Activated CD4-positive, alpha-beta T cell treated with anti-CD3 and anti-CD28 coated beads, Interleukin-2, amount 50 U/mL, for 4 hours (primary cell): ENCODE data around the gene MBD4.

Experiments used
- DNase-seq, 2 experiments: peaks; one replicate each; pipeline ENCODE4 v3.0.0-alpha.2; 2020

The MBD4 gene

DNA sequence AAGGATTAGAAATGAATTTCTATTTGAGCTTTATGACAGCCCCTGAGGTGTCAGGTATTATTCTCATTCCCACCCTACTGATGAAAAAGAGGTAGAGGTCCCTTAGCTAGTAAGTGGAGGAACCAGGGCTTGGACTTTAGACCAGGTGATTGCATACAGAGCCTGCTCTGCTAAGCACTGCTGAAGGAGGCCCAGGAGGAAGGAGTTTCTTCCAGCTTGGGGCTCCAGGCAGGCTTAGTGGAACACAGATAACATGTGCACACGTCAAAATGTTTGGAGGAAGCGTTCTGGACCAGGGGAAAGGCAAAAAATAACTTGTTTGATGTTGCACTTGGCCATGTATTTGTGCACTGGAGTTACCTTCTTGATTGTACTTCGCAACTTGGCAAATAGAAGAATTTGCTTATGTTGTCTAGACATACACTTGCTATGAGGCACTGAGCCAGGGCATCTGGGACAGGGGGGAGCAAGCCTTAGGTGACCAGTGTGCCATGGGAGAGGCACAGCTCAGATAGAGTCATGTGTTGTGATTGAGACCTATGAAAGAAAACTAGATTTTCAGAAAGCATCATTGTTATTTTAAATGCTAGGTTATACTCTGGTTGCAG, 22.7 kb upstream of the MBD4 start:
- no peak for DNase-seq

DNA sequence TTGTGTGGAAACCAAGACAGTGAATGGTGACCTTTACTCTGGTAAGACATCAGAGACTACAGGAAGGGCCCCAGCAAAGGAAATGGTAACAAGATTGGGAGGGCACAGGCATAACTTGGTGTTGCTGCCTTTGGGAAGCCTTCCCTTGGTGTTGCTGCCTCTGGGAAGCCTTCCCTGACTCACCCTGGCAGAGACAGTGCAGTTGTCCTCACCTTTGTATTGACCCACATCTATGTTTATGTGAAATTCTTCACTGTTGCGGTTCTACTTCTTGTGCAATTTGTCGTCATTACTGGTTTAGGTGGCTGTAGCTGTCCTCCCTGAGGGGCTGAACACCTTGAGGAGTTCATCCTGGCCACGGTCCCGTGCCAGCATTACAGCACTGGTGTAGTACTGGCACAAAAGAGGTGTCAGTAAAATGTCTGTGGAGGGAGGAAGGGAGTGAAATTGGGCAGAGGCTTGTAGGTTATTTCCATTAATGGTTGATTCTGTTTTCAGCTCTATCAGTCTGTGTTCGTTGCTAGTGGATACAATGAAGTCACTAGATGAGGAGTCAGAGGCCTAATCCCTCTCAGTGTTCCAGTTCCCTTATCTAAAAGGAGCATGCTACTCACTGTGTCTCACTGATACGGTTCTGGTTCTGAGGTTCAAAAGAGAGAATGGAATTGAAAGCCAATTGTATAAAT, 21.9 kb upstream of the MBD4 start:
- no peak for DNase-seq

DNA sequence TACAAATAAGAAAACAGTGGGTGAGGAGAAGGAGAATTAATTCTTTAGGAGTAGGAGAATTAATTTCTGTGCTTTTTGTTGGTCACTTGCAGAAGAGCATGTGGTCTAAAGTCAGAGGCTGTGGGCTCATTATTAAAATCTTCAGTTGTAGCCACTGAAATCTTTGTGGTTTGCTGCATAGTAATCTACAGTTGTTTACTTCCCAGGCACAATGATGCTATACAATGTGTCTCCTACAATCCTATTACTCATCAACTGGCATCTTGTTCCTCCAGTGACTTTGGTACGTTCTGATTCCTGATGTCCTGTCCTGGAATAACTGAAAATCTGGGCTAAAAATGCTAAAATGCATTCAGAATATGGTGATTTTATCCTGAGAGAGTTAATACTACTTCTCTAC, 21.3 kb upstream of the MBD4 start:
- no peak for DNase-seq

DNA sequence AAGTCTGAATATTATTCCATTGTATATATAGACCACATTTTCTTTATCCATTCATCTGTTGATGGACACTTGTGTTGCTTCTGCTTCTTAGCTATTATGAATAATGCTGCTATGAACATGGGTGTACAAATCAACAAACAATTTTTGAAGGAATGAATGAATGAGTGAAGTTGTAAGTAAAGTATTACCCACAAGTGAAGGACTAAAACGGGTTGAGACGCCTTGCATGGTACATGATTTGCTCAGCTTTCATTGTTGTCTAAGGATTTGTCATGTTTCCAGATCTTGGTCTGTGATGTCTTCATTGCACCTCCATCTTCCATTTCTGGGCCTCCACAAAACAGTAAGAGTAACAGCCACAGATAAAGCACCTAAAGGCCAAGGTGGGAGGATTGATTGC, 20.8 kb upstream of the MBD4 start:
- DNase-seq = no peak

DNA sequence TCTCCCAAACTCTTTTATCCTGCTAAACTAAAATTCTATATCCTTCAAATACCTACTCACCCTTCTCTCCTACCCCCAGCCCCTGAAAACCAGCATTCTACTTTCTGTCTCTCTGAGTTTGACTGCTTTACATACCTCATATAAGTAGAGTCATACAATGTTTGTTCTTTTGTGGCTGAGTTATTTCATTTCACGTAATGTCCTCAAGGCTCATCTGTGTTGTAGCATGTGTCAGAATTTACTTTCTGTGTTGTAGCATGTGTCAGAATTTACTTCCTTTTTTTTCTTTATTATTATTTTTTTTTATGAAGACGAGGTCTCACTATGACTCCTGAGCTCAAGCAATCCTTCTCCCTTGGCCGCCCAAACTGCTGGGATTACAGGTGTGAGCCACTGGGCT, 20.4 kb upstream of the MBD4 start:
- DNase-seq = no peak

DNA sequence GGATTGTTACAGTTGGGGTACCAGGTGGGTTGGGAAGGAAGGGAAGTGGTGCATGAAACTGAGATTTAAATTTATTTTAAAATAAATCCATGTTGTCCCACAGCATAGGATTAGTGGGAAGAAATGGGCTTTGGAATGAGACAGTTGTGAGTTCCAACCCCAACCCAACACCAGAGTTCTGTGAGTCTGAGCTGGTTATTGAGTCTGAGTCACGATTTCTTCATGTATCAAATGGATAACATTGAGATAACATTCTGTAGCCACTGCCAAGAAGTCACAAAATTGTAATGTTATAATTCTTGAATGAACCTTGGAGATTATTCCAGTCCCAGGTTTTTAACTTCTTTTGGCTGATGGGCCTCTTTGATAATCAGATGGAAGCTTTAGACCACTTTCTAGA, 14.0 kb upstream of the MBD4 start:
- DNase-seq = no peak

DNA sequence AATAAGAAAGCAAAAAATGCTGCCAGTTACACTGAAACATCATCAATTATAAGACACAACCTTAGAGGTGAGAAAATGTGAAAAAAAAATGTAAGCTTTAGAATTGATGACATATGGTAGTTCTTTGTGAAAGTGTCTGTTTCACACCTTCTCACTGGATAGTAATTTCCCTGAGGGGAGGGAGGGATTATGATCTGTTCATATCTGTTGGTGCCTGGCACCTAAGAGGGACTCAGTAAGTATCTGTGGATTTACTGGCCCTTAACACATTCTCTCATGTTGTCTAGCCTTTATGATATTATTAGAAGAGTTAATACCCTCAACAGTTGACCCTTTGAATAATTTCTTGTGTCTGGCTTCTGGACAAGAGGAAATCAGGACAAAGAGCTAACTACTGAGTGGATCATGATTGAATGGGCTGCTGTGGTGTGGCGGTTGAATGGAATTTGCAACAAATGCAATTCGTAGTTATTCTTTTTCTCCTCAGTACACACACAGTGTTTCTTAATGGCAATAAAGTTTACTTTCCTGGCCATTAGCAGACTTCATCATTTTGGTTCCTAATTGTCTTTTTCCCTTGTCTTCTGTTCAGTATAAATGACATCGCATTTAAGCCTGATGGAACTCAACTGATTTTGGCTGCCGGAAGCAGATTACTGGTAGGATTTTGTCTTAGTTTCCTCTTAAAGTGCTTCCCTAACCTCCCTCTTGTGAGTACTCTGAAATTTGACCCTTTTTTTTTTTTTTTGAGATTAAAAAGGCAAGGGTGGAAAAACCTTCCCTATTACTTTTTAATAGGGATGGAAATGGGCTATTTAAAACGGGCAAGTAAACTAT, 9.7 kb upstream of the MBD4 start:
- DNase-seq = no peak

DNA sequence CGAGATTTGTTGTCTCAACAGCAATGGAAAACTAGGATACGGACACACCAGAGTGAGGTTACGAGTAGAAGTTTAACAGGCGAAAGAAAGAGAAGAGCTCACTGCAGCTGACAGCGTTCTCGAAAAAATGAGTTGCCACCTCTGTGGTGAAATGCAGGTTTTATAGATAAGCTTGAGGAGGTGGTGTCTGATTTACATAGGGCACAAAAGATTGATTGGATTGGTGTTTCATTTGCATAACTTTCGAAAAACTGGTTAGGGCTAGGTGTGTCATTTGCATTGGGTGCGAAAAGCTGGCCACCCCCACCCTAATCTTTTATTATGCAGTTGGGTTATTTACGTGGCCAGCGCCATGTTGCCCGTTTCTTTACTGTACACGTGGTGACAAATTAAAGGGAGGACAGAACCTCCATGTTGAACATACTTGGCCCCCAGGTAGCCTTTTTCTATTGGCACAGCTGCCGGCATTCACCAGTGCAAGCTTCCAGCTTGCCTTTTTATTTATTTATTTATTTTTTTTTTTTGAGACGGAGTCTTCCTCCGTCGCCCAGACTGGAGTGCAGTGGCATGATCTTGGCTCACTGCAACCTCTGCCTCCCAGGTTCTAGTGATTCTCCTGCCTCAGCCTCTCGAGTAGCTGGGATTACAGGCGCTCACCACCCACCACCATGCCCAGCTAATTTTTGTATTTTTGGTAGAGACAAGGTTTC, 8.6 kb upstream of the MBD4 start:
- no peak for DNase-seq

DNA sequence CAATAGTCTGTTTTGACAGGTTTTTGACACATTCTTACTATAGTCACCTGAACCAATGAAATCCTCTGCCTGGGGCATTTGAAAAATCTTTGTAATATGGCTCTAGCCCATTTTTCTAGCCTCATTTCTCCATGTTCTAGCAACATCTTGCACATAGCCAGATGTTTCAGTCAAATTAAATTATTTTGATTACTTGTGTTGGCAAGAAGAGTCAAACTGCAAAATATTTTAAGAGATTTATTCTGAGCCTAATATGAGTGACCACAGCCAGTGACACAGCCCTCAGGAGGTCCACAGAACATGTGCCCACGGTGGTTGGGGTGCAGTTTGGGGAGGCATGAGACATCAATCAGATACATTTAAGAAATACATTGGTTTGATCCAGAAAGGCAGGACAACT, 7.2 kb upstream of the MBD4 start:
- DNase-seq = no peak

DNA sequence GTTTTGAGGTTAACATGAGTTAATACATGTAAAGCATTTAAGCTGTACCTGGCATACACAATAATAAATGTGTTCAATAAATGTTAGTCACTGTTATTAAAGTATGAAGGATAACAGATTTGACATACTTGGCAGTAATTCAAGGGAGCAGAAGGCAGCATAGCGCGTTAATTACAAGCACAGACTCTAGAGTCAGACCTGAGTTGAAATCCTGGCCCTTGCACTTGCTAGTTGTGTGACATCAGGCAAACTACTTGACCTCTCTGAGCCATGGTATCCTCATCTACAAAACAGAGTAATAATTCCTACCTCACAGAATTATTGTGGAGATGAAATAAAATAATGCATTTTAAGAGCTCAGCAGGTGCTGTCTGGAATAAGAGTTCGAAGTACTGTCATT, 5.7 kb upstream of the MBD4 start:
- DNase-seq = no peak

DNA sequence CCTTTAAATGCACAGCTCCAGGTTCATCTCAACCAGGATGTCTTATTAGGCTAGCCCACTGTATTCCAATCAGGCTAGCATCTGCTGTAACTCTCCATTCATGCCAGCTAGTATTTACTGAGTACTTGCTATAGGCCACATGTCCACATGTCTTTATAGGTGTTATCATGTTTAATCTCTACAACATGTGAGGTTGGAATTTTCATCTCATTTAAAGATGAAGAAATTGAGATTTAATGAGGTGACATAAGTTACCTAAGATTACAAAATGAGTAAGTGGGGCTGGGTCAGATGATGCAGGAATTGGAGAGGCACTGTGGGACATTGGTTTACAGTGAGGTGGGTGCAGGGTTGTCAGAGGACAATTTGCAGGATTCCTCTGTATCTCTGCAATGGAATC, 3.2 kb upstream of the MBD4 start:
- no peak for DNase-seq

DNA sequence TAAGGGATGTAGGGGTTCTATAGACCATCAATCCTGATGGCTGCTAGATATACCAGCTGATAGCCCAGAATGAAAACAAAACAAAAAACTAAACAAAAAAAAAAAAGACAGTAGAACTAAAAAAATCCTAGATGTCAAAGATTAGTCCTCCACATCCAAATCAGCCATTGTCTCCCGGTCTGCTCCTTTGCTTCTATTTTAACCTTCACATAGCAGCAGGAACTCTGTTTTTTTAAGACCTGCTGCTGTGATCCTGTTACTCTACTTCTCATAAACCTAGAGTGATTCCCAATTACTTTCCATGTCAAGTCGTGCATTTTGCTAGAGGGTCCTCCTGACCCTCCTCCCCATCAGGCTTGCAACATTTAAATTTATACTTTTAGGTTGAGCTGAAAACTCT, 2.7 kb upstream of the MBD4 start:
- DNase-seq = no peak

DNA sequence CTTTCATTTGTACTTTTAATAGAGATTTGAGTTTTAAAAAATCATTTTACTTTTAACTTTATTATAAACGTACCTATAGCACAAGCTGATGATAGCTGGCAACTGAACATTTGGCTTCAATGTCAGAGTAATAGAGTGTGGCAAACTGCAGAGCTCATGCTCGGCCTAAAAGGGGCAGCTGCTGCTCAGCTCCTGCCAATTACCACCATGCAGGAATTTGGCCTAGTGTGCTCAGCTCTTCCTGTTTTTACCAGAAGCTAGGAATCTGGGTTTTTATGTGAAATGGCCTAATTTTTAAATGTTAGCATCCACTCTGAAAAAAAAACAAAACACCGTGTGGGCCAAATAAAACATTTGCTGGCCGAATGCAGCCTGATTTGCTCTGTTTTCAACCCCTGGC, 2.0 kb upstream of the MBD4 start:
- no peak for DNase-seq

DNA sequence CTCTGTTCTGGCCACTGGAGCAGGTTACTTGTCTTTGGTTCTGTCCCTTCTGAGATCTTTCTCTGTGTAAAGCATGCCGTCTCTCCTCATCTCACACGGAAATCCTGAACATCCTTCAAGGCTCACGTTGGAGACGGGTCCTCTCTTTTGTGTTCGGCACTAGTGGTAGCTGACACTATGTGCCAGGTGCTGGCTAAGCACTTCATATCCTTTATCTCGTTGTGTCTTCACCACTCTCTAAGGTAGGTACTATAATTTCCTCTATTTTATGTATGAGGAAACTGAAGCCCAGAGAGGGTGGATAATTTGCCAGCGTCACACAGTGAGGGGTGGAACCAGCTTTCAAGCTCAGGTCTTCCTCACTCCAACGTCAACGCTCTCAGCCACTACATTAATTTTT, 1.5 kb upstream of the MBD4 start:
- no peak for DNase-seq

DNA sequence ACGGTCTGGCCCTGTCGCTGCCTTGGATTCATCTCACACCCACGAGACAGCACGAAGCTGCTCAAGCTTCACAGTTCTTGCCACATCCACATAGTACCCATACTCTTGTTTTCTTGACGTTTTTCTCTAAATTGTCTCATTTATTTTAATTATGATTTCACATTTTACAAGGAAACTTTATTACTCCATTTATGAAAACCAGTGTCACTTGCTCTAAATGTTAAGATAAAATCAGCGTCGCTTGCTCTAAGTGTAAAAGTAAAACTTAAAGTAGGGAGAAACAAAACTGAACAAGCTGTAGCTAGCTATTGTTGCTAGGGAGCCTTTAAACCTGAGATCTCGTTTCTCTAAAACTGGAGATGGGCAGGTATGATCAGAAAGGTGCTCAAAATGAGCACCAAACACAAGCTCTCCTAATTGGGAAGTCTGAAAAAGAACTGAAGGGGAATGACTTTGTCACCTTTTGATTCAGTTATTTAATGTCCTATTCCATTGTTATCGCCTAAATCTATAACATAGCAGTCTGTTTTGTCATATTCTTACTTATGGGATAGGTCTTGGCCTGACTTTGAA, 956 bp upstream of the MBD4 start:
- DNase-seq = no peak

DNA sequence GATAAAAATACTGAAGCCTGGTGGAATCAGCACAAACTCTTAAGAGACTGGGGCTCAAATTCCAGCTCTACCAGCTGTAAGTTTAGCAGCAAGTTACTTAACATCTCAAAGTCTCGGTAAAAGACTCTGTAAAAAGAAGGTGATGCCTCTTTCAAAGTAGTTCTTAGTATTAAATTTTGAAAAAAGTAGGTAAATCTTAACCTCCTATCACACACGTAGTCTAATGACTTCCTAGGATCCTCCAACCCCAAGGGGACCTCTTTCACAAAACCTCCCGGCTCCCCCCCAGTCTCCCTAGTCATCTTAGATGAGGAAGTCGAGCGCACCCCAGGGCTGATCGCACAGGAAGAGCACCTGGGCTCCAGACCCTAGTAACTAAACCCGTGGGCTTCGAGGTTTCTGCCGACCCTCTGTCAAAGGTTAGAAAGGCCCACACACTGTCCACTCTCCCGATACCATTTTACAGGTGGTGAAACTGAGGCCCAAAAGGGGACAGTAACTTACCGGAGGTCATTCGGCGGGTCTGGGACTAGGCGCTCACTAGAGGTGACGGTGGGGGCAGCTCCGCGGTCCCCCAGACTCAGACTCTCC, 427 bp downstream of the MBD4 start:
- DNase-seq = peak; percentile 22 to 30

DNA sequence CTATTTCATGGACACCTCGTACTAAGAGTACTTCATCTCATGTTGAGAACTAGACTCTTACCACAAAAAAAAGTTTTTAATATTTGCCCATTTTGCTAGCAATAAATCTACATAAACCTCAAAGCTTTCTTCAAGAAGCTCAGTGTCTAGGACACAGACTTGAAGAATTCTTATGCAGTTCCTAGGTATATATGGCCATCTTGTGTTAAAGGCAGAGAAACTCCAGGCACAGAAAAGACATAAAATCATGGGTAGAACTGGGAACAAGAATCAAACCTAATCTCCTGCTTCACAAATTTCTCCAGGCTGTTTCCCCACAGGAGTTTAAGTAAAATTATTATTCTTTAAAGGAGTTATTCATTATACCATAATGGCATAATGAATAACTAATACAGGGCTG, 4.4 kb downstream of the MBD4 start:
- DNase-seq = no peak

DNA sequence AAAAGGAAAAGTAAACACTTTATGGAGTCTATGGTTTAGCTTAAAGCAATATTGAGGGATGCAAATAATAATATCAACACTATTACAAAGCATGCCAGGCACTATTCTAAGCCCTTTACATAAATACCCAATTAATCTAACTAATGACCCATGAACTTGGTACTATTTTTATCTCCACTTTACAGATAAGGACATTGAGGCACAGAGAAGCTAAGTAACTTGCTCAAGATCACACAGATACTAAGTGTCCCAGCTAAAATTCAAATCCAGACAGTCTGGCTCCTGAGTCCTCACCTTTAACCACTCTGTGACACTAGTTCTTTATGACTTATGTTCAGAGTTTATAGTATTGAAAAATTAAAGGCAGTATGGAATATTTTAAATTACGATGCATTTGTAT, 5.6 kb downstream of the MBD4 start:
- DNase-seq = no peak

DNA sequence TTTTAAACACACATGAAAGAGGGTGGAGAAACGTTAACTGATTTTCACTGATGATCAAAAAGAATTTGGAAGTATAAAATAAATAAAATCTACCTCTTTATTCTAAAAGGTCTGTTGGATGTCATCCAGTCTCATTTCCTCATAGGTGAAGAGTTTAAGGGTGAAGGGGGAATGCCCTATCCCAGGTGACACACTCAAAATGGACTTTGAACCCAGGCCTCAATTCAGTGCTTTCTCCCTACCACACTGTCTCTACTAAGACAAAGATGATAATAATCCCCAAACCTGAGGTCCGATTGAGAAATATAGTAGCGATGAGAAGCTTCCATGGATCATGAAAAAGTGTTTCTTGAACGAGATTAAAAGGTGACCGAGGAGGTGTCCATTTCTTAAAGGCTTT, 6.2 kb downstream of the MBD4 start:
- DNase-seq = no peak

DNA sequence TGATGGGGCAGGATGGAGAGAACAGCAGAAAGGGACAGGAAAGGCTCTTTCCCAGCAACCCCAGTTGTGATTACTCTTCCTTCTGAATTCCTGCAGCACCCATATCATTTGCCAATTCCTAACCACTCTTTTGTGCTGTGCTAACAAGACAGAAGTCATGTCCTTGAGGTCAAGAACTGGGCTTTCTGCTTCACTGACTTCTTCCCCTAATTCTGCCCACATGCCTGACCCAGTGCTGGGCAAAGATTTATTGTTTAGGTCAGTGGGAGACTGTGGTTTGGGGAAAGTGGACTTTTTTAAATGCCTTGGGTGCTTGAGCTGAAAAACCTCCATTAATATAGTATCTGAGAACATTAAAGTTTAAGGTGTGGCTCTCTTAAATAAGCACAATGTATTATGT, 7.1 kb downstream of the MBD4 start:
- DNase-seq = no peak

DNA sequence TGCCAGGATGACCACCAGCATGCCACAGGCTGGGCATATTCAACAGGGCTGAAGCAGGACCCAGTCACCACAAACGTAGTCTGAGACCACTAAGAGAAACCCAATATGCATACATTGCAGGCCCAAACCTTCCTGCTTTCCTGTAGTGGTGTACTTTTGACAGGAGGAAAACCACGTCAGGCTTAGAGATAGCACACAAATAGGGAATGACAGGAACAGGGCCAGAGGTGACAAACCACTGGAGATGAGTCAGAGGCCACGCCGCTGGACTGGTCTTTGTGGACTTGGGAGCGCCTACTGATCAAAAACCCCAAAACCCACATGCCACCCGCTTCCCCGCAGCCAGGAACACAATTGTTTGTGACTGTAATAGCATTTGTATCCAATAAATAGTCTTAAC, 7.7 kb downstream of the MBD4 start:
- DNase-seq = no peak

DNA sequence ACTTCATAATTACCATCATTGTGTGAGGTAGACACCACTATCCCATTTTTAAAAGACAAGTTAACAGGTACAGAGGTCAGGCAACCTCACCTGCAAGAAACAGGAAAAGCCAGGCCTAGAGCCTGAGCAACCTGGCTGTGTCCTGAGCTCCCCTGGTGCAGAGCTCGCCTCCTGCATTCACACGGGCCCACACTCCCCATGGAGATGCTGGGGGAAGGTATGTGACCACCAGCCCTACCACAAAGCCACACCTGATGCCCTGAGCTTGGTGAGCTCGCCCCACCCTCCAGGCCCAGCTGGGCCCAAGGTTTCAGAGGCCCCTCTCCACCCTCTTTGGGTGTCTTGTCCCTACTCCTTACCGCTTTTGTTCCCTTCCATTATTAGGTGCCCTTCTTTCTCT, 10.1 kb downstream of the MBD4 start:
- no peak for DNase-seq

DNA sequence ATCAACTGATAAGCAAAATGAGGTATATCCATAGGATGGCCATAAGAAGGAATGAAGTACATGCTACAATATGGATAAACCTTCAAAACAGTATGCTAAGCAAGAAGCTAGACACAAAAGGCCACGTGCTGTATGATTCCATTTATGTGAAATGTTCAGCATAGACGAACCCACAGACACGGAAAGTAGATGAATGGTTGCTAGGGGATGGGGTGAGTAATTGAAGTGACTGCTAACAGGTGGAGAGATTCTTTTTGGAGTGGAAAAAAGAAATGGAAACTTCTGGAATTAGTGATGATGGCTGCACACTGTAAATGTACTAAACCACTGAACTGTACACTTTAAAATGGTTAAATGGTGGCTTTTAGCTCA, 10.7 kb downstream of the MBD4 start:
- DNase-seq = no peak
